GM12875 (cell line): ENCODE data around the gene DBX1.

Experiments used
- H3K4me3 ChIP-seq: one replicate; pipeline ENCODE4 v1.5.1; 2011; ENCODE audit warnings: low read depth, low read length, control low read depth
- TF ChIP-seq, protein P1 (sequence below): IDR thresholded peaks from 2 replicates; pipeline ENCODE4 v1.5.1; 2011; ENCODE audit warnings: low read depth, mild to moderate bottlenecking, control low read depth, inconsistent platforms, low read length, moderate library complexity, borderline replicate concordance; ENCODE audit not compliant: insufficient read depth

The DBX1 gene, protein sequence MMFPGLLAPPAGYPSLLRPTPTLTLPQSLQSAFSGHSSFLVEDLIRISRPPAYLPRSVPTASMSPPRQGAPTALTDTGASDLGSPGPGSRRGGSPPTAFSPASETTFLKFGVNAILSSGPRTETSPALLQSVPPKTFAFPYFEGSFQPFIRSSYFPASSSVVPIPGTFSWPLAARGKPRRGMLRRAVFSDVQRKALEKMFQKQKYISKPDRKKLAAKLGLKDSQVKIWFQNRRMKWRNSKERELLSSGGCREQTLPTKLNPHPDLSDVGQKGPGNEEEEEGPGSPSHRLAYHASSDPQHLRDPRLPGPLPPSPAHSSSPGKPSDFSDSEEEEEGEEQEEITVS

DNA sequence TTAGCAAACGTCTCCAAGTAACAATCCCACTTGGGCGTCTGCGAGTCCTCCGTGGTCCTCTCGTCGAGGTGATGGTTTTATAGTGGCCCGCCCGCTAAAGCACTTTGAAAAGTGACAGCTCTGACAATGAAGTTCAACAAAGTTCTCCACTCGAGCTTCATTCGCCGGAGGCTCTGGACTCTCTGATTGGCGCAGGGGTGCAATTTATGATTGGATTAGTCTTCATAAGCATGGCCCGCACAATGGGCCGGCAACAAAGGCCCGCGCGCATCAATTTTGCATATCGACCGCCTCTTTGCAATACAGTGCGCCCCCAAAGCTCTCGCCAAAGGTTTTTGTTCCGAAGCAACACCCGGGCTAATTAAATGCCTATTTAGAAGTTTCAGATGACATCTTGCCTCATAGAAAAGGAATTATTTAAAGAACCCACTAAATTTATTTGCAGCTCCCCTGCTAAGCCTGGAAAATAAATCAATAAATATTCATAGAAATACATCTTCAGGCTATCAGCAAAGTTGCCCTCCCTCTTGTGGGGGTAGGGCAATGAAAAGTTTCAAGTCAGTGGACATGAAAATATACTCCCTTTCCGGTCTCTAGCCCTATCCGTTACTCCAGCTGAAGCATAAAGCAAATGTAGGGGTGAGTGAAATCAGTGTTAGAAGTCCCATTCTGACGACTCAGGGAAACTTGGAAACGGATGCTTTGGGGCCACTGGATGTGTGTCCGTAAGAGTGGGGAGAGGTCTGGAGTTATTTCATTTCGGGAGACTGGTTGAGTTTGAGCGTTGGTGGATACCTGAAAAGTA lies at the start of gene DBX1:
DBX1 (minus strand) TSS at position 51 of the 805 bp plus-strand sequence. CDS start 151 bp downstream, outside the sequence.
- TF ChIP-seq, protein P1, sequence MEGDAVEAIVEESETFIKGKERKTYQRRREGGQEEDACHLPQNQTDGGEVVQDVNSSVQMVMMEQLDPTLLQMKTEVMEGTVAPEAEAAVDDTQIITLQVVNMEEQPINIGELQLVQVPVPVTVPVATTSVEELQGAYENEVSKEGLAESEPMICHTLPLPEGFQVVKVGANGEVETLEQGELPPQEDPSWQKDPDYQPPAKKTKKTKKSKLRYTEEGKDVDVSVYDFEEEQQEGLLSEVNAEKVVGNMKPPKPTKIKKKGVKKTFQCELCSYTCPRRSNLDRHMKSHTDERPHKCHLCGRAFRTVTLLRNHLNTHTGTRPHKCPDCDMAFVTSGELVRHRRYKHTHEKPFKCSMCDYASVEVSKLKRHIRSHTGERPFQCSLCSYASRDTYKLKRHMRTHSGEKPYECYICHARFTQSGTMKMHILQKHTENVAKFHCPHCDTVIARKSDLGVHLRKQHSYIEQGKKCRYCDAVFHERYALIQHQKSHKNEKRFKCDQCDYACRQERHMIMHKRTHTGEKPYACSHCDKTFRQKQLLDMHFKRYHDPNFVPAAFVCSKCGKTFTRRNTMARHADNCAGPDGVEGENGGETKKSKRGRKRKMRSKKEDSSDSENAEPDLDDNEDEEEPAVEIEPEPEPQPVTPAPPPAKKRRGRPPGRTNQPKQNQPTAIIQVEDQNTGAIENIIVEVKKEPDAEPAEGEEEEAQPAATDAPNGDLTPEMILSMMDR: no peak
- no peak within 1 kb of the TSS for H3K4me3 ChIP-seq

DNA sequence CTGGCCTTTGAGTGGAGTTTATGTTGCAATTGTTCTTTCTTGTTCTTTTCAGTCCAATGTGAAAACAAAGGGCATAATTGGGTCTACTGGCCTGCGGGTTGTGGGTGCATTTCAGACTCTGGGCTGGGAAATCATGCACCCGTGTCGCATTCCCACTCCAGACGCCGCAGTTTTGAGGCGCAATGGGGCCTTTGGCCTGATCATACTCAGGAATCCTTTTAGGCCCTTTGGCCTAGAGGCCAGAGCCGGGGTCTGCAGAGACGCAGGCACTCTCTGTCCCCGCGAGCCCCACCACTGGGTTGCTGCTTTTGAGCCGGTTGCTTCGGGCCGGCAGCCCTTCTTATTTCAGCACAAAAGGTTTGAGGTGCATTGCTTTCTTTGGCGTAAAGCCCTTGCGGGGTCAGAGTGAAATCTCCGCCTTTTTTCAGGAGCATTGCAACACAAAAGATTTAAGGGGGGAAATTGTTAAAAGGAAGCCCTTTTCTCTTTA lies 48.4 kb upstream of the DBX1 start:
- TF ChIP-seq, protein P1: no peak
- H3K4me3 ChIP-seq: no peak overlapping the region

DNA sequence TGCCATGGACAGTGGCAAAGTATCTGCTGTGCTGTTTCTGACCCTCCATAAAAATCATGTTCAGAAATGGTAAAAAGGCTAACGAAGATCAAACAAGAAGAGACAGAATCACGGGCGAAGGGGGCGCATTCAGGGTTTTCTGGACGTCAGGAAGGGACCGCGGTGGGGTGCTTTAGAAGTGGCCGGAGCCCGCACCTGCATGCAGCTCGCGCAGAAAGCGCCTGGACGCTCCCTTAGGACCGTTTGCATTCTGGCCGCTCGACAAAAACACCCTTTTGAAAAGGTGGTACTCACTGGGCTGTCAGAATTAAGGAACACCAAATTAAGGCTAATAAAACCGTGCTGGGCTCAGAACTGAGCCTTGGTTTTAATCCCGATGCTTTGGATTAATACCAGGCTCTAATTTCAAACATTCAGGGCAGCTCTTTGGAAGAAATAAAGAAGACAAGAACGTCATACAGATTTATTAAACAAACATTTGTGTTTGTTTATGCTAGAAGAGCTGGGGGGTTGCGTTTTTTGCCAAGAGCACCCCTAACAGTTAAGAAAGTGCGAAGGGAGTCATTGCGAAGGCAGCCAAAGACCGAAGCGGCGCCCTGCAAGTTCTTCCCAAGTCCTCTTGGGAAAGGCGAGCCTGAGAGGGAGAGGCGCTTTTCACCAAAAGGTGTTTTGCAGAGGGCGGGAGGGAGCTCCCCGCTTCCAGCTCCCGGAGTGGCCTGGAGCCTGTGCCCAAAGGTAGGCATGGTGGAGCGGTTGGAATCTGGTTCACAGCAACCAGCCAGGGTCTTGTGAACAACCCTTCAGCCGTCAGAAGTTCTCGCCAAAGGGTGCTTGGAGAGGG lies 47.7 kb upstream of the DBX1 start:
- TF ChIP-seq, protein P1: no peak
- H3K4me3 ChIP-seq: no peak overlapping the region

DNA sequence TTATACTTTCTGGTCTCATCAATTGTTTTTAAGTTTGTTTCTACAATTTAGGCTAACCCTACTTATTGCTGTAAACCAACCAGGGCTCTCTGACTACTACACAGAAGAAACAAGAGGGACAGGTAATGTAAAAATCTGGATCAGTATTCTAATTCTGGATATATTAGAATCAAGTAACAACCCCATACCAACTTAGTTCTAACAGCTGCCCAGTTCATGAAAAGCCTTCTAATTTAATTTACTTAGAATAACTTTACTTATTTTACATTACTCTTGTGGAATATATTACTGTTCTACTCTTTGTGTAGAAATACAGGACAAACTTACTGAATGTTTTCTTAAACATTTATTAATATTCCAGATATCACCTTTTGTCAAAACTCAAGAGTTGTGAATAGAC lies 45.5 kb upstream of the DBX1 start:
- no peak overlapping the region for H3K4me3 ChIP-seq
- TF ChIP-seq, protein P1: no peak

DNA sequence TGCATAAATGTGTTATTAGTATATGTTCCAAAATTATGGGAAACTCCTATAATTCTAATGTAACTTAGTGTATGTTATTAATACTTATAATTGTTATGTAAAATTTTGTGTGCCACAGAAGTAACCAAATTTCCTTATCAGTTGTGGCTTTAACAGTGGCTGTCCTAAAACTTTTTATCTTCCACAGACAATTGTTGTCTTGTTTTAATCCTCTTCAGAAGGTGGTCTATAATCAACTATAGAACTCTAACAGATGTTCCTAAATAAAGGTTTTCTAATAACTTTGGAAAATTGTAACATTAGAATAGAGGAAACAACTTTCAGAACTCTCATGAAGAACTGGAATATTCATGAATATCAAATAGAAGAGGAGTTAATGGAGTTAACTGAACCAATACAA lies 44.4 kb upstream of the DBX1 start:
- TF ChIP-seq, protein P1: no peak
- H3K4me3 ChIP-seq: no peak overlapping the region

DNA sequence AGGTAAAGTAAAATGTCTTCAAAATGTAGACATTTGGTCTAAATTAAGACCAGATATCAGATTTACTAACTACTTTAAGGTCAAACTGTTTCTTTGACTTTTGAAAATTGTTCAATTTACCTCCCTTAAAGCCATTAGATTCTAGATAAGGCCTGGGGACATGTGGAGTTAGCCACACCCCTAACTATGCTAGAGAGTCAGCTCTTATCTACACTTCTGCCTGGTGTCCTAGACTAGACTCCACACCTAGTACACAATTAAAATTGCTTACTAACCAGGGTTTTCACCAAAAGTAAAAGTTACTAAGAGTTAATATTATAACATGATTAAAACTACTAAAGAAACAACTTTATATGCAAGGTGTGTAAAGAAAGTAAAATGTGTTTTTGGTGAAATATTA lies 43.6 kb upstream of the DBX1 start:
- TF ChIP-seq, protein P1: no peak
- no peak overlapping the region for H3K4me3 ChIP-seq
